Ovary (tissue), 3 donors: ENCODE results near the gene HPSE2.

Source experiments
- POLR2A ChIP-seq: fragments of 450-650 bp; IDR thresholded peaks from one replicate; pipeline ENCODE4 v1.6.1; 2017; ENCODE audit warnings: antibody characterized with exemption, mild to moderate bottlenecking, moderate library complexity
- TF ChIP-seq, protein P1 (sequence below), 3 donors: fragments of 450-650 bp in 2 of 3; fragments of 200-600 bp in 1 of 3; IDR thresholded peaks; one replicate each; pipeline versions ENCODE4 v1.5.1 to v1.8.0; 2016 to 2022; ENCODE audit warnings: antibody characterized with exemption in 3 of 3, mild to moderate bottlenecking in 1 of 3
- donor health status: DM: no; HTN: no; CAD: no.

DNA sequence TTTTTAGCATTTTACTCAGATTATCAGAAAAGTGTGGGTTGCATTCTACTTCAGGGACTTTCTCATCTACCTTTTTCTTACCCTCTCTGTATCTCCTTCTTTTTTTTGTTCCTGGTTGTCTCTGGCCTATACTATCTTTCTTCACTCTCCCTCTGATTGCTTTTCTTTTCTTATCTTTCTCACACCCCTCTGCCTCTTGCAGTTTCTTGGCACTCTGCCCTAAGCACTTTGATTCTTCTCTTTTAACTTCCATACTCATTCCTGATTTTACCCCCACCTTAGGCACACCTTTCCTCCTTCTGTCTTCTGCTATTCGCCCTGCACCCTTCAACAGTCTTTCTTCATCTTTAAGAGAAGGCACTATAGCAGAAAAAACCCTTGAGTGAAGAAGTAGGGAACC is 696.1 kb downstream of the HPSE2 start:
- TF ChIP-seq, protein P1, sequence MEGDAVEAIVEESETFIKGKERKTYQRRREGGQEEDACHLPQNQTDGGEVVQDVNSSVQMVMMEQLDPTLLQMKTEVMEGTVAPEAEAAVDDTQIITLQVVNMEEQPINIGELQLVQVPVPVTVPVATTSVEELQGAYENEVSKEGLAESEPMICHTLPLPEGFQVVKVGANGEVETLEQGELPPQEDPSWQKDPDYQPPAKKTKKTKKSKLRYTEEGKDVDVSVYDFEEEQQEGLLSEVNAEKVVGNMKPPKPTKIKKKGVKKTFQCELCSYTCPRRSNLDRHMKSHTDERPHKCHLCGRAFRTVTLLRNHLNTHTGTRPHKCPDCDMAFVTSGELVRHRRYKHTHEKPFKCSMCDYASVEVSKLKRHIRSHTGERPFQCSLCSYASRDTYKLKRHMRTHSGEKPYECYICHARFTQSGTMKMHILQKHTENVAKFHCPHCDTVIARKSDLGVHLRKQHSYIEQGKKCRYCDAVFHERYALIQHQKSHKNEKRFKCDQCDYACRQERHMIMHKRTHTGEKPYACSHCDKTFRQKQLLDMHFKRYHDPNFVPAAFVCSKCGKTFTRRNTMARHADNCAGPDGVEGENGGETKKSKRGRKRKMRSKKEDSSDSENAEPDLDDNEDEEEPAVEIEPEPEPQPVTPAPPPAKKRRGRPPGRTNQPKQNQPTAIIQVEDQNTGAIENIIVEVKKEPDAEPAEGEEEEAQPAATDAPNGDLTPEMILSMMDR (IDR thresholded peaks at IDR 0.05): no peak
- TF ChIP-seq POLR2A: no peak
